ENCODE results near the gene CHMP4B. TPM values are rescaled to one million over a fixed set of nuclear protein-coding genes. Genes with fewer than 3 reads are reported as not detected.

CHMP4B gene
- polyA plus RNA-seq, 1 of the 3 experiments (the other 2 are of a cell fraction) = 123 TPM

DNA sequence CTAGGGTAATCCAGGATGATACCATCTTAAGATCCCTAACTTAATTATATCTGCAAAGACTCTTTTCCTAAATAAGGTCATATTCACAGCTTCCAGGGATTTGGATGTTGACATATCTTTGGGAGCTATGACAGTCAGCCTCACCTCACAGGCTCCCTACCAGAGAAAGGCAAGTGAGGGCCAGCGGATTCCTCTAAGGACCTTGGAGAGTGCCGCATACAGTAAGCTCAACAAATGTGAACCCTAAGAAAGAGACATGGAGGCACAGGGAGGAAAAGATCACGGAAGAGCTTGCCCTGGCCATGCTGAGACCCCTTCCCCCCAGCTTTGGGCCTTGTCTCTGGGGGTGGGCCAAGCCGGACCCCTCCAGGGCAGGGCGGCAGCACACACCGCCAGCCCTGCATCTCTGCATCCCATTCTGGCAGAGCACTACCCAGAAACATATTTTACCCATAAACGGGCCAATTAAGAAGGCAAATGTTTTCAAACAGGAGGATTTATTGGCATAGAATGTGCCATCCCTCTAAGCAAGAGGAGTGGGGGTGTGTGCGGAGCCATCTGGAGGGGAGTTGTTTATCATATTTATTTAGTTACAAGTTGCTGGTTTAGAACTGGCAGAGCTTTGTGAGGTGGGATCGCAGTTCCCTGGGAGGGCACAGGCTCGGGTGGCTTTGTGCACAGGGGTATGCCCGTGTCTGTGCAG, 55.4 kb downstream of the CHMP4B start:
- no peaks in the 10 kb centered on the region for H3K9me2 ChIP-seq
- peak; percentile 77 for DNase-seq
- no peak overlapping the region for H3K4me2 ChIP-seq
- H3K36me3 ChIP-seq (replicated peaks in 1 of 2; ENCODE audit: control insufficient read depth in 1 of 2, insufficient read depth in 2 of 2, low read length in 1 of 2) = no peaks in the 10 kb centered on the region
- no peak overlapping the region for H3K9ac ChIP-seq
- no peaks in the 10 kb centered on the region for H3K79me2 ChIP-seq (ENCODE audit: insufficient read depth)
- H3K4me1 ChIP-seq (ENCODE audit: control insufficient read depth in 1 of 2, insufficient read depth in 2 of 2, low read depth in 1 of 2, low read length in 1 of 2) = peaks cover 0 to 56% of the 10 kb centered on the region in 2 experiments; a peak in 2 of 4 replicates
- CTCF ChIA-PET = interaction anchor here (0.6 to 1.1 kb wide), 3 partner anchors 15 to 203 kb away, joined by 3 to 6 read pairs (median 4); partner anchors contain the start of gene ZNF341
- peak overlapping the region in 1 of 2 experiments; percentile 95; a peak in 2 of 4 replicates for H3K27ac ChIP-seq (ENCODE audit: low read depth in 2 of 2, low read length in 1 of 2)
- 70% methylated on average over 5 of the region's 11 CpGs for WGBS (ENCODE audit: low lambda C conversion rate)
- H3K27me3 ChIP-seq (ENCODE audit: insufficient read depth) = 0 out of 2 replicates have a peak, but pooled peaks cover 4% of the 10 kb centered on the region
- POLR2A ChIA-PET = interaction anchor here (1.0 to 1.4 kb wide), 2 partner anchors 127 to 144 kb away, joined by 4 to 5 read pairs; partner anchors contain the start of gene RALY
- no peaks in the 10 kb centered on the region for H3F3A ChIP-seq (replicated peaks; ENCODE audit: insufficient read depth)
- H3K4me3 ChIP-seq (ENCODE audit: low read depth in 2 of 2, low read length in 1 of 2) = no peak overlapping the region
- no peaks in the 10 kb centered on the region for H3K9me3 ChIP-seq
- H4K20me1 ChIP-seq (ENCODE audit: insufficient read depth) = no peaks in the 10 kb centered on the region
- H2AFZ ChIP-seq (ENCODE audit: low read depth) = no peak overlapping the region
- TF ChIP-seq JUND (IDR thresholded peaks at IDR 0.05) (no peak), MEF2A (IDR thresholded peaks at IDR 0.05; ENCODE audit: borderline replicate concordance, low read depth) (no peak), NFIC (IDR thresholded peaks at IDR 0.05; ENCODE audit: borderline replicate concordance) (no peak), YY1 (IDR thresholded peaks at IDR 0.05; ENCODE audit: low read depth) (no peak), NRF1 (IDR thresholded peaks at IDR 0.05; ENCODE audit: low read depth, low read length) (no peak), TCF12 (IDR thresholded peaks at IDR 0.05) (no peak), RXRA (IDR thresholded peaks at IDR 0.05; ENCODE audit: borderline replicate concordance, low read depth) (no peak), MXI1 (IDR thresholded peaks at IDR 0.05; ENCODE audit: low read depth, low read length) (no peak), TAF1 (IDR thresholded peaks at IDR 0.05; ENCODE audit: borderline replicate concordance, low read depth, low read length) (no peak), CHD2 (IDR thresholded peaks at IDR 0.05; ENCODE audit: low read length, partially characterized antibody) (no peak), GATA2 (CRISPR knock-in tag; IDR thresholded peaks at IDR 0.05) (no peak; the same call in 1 of the 2 replicates), RCOR1 (IDR thresholded peaks at IDR 0.05; ENCODE audit: low read length) (peak; percentile 67; the same call in 1 of the 2 replicates), EZH2phosphoT487 (IDR thresholded peaks at IDR 0.05; ENCODE audit: borderline replicate concordance, low read depth) (no peak), FOXJ3 (CRISPR knock-in tag; IDR thresholded peaks at IDR 0.05) (0 out of 2 replicates have a peak, but pooled peaks have one; percentile 26), RFX5 (IDR thresholded peaks at IDR 0.05; ENCODE audit: low read length) (no peak), EP300 (IDR thresholded peaks at IDR 0.05; ENCODE audit: borderline replicate concordance in 1 of 2, low read depth in 1 of 2, low read length in 1 of 2) (peak in 1 of 2 experiments; percentile 85; a peak in 2 of 4 replicates), GABPA (IDR thresholded peaks at IDR 0.05; ENCODE audit: low read depth) (no peak), ELF1 (IDR thresholded peaks at IDR 0.05) (no peak), RAD21 (IDR thresholded peaks at IDR 0.05; ENCODE audit: low read length) (peak; percentile 32)
- TF ChIP-seq, protein P1, sequence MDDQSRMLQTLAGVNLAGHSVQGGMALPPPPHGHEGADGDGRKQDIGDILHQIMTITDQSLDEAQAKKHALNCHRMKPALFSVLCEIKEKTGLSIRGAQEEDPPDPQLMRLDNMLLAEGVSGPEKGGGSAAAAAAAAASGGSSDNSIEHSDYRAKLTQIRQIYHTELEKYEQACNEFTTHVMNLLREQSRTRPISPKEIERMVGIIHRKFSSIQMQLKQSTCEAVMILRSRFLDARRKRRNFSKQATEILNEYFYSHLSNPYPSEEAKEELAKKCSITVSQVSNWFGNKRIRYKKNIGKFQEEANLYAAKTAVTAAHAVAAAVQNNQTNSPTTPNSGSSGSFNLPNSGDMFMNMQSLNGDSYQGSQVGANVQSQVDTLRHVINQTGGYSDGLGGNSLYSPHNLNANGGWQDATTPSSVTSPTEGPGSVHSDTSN (IDR thresholded peaks at IDR 0.05) = no peak
- TF ChIP-seq, protein P2, sequence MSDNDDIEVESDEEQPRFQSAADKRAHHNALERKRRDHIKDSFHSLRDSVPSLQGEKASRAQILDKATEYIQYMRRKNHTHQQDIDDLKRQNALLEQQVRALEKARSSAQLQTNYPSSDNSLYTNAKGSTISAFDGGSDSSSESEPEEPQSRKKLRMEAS (IDR thresholded peaks at IDR 0.05; ENCODE audit: low read depth) = no peak
- TF ChIP-seq, protein P3, sequence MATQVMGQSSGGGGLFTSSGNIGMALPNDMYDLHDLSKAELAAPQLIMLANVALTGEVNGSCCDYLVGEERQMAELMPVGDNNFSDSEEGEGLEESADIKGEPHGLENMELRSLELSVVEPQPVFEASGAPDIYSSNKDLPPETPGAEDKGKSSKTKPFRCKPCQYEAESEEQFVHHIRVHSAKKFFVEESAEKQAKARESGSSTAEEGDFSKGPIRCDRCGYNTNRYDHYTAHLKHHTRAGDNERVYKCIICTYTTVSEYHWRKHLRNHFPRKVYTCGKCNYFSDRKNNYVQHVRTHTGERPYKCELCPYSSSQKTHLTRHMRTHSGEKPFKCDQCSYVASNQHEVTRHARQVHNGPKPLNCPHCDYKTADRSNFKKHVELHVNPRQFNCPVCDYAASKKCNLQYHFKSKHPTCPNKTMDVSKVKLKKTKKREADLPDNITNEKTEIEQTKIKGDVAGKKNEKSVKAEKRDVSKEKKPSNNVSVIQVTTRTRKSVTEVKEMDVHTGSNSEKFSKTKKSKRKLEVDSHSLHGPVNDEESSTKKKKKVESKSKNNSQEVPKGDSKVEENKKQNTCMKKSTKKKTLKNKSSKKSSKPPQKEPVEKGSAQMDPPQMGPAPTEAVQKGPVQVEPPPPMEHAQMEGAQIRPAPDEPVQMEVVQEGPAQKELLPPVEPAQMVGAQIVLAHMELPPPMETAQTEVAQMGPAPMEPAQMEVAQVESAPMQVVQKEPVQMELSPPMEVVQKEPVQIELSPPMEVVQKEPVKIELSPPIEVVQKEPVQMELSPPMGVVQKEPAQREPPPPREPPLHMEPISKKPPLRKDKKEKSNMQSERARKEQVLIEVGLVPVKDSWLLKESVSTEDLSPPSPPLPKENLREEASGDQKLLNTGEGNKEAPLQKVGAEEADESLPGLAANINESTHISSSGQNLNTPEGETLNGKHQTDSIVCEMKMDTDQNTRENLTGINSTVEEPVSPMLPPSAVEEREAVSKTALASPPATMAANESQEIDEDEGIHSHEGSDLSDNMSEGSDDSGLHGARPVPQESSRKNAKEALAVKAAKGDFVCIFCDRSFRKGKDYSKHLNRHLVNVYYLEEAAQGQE (IDR thresholded peaks at IDR 0.05; ENCODE audit: low read depth, low read length) = peak; percentile 92
- TF ChIP-seq, protein P4, sequence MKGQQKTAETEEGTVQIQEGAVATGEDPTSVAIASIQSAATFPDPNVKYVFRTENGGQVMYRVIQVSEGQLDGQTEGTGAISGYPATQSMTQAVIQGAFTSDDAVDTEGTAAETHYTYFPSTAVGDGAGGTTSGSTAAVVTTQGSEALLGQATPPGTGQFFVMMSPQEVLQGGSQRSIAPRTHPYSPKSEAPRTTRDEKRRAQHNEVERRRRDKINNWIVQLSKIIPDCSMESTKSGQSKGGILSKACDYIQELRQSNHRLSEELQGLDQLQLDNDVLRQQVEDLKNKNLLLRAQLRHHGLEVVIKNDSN (IDR thresholded peaks at IDR 0.05; ENCODE audit: borderline replicate concordance, low read depth) = no peak
- TF ChIP-seq, protein P5, sequence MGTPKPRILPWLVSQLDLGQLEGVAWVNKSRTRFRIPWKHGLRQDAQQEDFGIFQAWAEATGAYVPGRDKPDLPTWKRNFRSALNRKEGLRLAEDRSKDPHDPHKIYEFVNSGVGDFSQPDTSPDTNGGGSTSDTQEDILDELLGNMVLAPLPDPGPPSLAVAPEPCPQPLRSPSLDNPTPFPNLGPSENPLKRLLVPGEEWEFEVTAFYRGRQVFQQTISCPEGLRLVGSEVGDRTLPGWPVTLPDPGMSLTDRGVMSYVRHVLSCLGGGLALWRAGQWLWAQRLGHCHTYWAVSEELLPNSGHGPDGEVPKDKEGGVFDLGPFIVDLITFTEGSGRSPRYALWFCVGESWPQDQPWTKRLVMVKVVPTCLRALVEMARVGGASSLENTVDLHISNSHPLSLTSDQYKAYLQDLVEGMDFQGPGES (IDR thresholded peaks at IDR 0.05; ENCODE audit: low read depth, low read length) = no peak
- TF ChIP-seq, protein P6, sequence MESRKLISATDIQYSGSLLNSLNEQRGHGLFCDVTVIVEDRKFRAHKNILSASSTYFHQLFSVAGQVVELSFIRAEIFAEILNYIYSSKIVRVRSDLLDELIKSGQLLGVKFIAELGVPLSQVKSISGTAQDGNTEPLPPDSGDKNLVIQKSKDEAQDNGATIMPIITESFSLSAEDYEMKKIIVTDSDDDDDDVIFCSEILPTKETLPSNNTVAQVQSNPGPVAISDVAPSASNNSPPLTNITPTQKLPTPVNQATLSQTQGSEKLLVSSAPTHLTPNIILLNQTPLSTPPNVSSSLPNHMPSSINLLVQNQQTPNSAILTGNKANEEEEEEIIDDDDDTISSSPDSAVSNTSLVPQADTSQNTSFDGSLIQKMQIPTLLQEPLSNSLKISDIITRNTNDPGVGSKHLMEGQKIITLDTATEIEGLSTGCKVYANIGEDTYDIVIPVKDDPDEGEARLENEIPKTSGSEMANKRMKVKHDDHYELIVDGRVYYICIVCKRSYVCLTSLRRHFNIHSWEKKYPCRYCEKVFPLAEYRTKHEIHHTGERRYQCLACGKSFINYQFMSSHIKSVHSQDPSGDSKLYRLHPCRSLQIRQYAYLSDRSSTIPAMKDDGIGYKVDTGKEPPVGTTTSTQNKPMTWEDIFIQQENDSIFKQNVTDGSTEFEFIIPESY (IDR thresholded peaks at IDR 0.05; ENCODE audit: borderline replicate concordance, low read depth) = no peak

Measured in SK-N-SH (cell line).